GM19438 (cell line): ENCODE results near the gene TALDO1.
A peak's percentile ranks its signal among the peaks of the same experiment; 100 is the strongest.

Experiments
- ATAC-seq: cut with Tn5 transposase; IDR thresholded peaks from one replicate; pipeline ENCODE4 v1.9.1; 2021; ENCODE audit warnings: low read depth; ENCODE audit not compliant: unreplicated experiment

The TALDO1 gene

DNA sequence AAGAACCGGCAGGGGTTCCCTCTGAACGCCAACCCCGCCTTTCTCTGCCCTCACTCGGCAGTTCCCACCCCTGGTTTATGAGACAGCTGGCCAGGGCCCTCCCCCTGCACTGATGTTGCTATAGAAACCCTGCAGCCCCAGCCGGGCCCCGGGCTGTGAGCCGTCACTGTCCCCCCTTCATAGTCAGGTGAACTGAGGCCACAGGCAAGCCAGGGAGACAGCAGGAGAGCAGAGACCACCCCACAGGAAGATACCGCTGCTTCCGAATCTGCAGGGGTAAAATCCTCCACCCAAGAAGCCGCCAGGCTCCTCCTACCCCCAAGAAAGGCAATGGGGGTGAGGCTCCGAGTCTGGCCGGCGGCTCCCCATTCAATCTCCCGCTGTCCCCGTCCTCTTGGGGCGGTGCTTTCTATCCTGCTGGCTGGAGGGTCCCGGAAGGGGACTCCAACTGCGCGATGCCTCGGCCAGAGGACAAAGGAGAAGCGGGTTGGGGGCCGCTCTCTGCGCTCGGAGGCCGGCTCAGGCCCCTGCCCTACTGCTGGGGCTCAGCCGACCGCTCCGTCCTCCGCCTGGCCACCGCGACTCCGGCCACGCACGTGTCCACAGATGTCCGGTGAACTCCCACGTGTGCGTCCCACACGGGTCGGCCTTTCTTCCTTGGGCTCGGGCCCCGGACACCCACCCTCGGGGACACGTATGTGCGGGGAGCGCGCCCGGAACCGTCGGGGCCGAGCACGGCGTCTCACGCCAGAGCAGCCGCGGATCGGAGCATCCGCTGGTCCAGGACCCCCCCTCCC is 50.2 kb downstream of the TALDO1 start:
- peak; percentile 42 for ATAC-seq

DNA sequence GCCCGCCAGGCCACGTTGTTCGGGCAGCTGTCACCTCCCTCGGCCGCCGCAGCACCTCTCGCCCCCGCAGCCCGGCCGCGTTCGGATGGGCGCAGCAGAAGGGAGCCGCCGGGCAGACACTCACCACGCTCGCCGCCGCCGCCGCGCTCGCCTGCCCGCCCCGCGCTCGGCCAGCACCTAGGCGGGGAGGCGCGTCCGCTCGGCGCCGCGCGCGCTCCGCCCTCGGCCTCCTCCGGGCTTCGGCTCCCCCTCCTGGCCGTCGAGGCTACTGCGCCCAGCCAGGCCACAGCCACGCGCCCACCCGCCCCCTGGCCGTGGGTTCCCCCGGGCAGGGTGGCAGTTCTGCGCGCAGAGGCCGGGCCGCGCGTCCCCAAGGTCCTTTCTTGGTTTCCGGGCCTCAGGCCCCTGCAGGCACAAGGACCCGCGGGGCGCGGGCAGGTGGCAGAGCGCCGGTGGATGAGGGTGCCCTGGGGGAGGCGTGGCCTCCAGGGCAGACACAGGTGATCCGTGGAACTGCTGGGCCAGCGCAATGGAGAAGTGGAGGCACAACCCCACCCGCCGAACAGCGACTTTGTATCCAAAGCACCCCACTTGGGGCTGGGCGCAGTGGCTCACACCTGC is 50.9 kb downstream of the TALDO1 start, which contains the start of gene SLC25A22:
Gene SLC25A22 (minus strand): TSS at position 189 of the 621 bp plus-strand sequence. CDS start 3,275 bp downstream, outside the sequence.
- peak; percentile 50 for ATAC-seq

DNA sequence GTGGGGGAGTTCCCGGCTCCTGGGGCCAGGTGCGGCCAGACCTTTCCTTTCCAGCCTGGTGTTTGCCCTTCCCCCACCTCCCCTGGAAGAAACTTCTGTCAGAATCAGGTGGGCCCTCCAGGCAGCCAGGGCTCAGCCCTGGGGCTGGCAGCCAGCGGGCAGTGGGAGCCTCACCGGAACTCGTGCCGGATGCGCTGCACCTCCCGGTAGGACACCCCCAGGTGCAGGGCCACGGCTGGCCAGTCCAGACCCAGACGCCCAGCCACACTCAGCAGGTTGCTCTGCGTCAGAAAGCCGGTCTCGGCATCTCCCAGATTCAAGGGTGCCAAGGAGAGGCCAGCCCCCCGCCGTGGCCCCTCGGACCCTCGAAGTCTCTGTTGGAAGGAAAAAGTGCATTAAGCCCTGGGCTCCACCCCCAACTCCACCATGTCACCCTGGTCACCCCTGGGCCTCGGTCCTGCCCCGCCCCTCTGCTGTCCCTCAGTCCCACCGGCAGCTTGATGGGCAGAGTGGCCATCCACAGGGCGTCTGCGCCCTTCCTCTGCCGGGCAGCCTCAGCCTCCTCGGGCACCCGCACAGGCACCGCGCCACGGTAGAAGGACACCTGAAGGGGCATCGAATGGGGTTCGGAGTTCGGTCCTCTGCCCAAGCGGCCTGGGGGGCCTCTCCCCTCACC is 52.5 kb downstream of the TALDO1 start:
- ATAC-seq = no peak

DNA sequence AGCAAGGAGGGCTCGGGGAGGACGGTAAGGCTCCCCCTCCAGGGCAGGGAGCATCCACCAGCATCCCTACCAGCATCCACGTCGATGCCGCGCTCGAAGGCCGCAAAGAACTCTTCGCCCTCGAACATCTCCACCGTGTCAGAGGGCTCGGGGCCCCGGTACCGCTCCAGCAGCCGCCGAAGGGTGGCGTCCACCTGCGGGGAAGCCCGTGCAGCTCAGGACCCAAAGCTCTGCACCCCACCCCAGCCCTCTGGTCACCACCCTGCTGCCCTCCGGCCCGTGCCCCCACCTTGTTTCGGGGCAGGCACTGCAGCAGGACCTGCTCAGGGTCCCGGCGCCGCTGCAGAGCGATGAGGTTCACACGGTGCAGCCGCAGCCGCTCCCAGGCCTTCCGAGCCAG is 53.2 kb downstream of the TALDO1 start:
- ATAC-seq = no peak

DNA sequence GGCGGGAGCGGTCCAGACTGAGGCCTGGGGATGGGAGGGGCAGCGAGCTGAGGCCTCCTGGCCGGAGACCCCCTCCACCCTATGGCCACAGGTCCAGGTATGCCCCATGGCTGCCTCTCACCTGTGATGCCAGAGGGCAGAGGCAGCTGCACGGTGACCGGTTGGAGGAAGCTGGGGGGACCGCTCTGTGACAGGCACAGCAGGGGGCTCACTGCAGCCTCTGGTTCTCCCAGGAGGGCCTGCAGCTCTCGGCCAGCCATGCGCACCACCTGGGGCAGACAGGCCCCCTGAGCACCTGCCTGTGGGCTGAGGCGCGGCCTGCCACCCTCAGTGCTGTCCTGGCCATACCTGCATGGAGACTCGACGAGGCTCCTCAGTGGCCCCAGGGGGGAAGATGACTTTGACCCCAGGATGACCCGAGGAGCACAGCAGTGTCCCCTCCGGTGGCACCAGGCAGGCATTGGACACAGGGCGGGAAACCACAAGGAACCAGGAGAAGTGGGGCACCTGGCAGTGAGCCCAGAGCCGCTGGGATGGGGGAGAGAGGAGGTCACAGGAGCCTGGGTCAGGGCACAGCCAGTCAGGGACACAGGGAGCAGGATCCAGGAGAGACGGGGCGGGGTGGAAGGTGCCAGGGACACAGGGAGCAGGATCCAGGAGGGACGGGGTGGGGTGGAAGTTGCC is 54.0 kb downstream of the TALDO1 start:
- no peak for ATAC-seq

DNA sequence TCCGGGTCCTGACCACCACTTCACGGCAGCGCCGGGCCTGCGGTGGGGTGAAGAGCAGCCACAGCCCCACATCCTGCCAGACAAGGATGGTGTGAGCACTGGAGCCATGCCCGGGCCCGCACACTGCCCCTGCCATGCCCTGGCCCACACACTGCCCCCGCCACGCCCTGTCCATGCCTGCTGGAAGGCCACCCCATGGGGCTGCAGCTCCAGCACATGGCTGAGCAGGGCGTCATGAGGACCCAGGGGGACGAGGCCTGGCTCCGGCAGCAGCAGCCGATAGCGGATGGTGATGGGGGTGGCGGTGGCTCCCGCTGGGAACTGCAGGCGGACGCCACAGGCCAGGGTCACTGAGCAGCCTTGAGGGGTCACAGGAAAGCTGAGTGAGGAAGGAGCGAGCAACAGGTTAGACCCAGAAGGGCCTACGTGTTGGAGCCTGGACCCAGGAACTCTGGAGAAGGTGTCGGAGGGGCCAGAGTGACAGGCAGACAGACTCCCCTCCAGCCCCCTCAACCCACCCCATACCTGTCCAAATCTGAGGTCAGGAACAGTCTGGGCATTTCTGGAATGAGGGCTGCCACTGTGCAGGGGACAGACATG is 54.9 kb downstream of the TALDO1 start:
- no peak for ATAC-seq

DNA sequence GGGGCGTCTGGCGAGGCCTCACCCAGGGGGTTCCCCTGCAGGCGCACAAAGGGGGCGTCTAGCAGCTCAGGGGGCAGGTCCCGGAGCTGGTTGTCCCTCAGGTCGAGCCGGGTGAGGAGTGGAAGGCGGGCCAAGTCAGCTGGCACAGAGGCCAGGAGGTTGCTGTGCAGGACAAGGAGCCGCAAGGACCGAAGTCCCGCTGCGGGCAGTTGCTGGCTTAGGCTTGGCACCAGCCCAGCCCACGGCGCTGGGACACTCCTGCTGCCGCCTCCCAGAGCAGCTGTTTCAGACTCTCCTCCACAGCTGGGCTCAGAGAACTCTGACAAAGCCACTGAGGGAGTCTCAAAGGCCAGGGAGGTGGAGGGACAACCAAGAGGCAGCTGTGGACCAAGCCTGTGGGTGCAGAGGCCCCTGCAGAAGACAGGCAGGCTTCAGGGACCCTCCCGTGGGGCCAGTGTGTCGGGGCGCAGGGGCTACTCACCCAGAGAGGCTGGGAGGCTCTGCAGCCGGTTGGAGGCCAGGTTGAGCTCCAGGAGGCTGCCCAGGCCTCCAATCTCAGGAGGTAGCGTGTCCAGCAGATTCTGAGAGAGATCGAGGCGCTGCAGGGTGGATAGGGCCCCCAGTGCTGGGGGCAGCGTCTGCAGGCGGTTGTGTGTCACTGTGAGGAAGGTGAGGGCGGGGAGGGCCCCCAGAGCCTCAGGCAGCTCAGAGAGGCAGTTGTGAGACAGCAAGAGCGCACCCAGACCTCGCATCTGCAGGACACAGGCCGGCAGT is 55.6 kb downstream of the TALDO1 start:
- no peak for ATAC-seq

DNA sequence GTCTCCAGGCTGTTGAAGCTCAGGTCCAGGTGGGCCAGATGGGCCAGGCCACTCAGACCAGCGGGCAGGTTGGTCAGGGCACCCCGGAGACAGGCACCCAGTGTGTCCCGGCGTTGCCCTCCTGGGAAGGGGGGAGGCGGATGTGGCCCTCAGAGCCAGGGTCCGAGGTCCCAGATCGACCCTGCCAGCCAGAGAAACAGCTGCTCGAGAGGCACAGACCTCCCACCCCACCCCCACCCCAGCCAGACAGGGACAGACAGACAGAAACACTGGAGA is 56.1 kb downstream of the TALDO1 start:
- no peak for ATAC-seq

DNA sequence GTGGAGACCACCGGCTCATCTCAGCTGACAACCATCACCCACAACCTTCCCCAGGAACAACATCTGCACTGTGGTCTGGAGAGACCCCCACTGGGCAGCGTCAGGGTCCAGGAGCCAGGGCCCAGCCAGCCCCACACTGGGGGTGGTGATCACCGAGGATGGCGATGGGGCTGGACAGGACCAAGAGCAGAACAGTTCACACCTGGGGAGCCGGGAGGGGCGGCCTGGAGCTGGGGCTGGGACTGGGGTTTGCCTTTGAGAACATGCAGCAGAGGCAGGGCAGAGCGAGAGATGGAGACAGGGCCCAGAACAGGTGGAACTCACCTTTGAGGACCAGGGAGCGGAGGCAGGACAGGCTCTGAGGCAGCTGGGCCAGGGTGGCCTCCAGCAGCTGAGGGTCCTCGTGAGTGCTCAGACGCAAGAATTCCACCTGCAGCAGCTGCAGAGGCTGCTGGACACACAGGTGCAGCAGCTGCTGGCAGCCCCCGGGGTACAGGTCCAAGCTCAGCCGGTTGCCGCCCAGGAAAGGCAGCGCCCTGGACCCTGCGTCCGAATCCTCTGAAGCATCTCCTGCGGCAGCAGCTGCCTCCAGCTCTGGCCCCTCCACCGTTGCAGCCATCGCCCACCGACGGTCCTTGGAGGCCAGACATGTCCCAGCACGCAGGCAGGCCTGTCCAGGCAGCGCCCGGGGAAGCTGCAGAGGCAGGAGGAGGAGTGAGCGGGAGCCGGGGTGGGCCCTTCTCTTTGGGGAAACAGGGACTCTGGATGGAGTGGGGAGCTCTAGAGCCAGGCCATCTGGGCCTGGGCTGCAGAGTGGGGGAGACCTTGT is 56.7 kb downstream of the TALDO1 start:
- ATAC-seq = no peak

DNA sequence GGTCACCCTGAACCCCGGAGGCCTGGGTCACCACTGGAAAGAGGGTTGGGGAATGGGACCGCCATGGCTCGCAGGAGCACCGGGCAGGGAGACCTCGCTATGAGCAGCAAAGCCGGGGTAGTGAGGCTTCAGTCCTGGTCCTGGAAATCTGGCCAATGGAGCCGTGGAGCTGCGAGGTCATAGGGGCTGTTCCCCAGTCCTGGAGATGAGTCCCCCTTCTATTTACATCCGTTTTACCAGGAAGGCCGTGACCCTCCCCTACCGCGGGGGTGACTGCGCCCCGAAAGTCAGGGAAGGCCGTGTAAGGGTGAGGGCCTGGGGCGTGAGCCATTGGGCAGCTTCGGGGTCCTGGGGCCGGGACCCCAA is 57.3 kb downstream of the TALDO1 start:
- ATAC-seq = no peak

DNA sequence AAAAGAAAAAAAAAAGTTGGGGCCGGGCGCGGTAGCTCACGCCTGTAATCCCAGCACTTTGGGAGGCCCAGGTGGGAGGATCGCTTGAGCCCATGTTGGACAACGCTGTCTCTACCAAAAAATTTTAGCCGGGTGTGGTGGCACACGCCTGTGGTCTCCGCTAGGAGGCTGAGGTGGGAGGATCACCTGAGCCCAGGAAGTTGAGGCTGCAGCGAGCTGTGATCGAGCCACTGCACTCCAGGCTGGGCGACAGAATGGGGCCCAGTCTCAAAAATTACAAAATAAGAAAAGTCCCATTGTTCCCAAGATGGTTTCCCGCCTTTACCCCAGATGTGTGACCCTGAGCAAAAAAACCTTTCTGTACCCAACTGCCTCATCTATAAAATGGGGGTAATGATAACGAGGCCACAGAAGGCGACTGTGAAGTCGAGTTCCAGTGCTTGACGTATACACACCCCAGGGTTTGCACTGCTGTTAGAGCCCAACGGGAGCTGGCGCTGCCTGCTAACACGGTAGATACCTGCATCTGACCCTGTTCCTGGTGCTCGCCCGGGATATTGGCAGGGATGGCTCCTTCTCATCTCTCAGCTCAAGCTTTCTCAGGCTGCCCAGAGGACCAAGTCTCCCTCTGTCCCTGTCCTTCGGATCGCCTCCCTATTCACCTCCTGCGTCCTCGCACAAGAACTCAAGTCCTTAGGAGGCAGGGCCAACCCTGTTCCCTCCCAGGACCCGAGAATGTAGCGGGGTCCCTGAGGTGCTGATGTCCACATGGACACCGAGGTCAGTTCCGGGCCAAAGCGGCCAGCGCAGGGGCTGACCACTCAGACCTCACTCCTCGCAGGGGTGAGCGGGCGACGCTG is 61.4 kb downstream of the TALDO1 start:
- ATAC-seq = no peak

DNA sequence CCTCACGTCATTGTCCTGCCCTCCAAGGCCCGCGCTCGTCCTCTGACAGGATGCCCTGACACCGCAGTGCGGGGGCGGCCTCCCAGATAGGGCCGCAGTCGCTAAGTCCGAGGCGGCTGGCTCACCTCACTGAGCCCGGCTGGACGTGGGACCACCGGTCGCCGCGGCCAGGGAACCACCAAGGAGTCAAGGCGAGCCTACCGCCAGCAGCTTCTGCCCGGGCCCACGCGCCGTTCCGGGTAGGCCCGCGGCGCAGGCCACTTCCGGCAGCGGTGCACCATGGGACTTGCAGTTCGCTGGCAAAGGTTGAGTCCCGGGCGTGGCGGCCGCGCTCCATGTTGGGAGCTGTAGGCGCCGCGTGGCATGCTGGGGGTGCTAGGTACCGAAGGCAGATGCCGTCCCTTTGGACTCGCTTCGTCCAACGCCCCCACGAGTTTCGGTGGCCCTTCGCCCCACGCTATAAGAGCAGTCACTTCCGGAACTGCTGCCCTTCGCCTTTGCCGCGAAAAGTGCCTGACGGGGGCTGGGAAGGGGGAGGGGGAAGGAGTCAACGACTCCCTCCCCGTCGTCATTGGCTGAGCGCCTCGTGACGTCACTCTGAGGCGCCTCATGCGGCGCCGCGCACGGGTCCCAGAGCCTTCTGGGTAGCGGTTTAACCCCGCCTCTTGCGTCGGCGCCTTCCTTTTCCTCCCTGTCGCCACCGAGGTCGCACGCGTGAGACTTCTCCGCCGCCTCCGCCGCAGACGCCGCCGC is 62.2 kb downstream of the TALDO1 start, which contains the start of gene RPLP2:
Gene RPLP2 (plus strand): TSS at position 681 of the 753 bp plus-strand sequence. CDS start 268 bp downstream, outside the sequence.
- peak; percentile 61 for ATAC-seq

DNA sequence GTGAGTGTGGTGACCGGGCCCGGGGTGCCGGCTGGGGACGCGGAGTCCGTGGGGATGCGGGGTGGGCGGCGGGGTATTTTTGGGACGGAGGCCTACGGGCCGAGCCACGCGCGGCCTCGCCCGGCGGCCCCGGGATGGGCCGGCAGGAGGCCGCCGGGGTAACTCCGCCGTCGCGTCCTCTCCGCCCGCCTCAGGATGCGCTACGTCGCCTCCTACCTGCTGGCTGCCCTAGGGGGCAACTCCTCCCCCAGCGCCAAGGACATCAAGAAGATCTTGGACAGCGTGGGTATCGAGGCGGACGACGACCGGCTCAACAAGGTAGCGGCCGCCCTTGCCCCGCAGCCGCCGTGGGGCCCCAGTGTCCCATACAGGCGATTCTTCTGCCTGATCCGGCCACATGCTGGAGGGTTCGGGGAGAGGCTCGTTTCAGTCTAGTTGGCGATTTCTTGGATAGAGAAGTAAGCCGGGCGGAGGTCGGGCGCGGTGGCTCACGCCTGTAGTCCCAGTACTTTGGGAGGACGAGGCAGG is 62.8 kb downstream of the TALDO1 start:
- ATAC-seq = peak; percentile 6

DNA sequence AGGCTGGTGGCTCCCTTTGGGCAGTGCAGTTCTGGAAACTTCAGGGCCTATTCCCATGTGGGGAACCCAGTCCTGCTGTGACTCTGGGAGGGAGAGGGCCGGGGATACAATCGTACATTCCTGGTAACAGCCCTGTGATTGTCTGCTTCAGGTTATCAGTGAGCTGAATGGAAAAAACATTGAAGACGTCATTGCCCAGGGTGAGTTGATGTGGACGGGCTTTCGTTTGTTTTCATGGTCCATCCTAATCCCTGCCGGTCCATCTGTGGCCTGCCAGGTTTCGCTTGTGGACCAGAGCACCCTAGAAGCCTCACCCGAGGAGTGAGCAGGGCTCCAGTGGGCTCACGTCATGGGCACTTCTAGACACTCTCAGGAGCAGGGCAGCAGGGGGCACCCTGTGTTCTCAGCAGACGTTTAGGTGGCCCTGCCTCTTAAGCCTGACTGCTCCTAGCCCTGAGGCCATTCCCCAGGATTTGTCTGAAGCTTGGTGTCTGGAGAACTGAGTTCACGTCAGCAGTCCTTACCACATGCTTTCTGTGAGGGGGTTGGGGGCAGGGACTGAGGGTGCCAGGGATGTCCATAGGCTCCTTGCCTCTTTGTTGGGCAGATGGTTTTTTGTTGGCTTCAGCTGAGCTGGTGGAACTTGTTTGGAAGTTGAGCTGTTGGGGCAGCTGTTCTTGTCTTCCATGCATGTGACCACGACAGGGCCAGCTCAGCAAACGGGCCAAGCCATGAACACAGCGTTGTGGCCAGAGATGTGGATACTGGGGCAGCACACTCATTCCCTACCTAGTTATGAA is 64.4 kb downstream of the TALDO1 start:
- ATAC-seq = no peak

DNA sequence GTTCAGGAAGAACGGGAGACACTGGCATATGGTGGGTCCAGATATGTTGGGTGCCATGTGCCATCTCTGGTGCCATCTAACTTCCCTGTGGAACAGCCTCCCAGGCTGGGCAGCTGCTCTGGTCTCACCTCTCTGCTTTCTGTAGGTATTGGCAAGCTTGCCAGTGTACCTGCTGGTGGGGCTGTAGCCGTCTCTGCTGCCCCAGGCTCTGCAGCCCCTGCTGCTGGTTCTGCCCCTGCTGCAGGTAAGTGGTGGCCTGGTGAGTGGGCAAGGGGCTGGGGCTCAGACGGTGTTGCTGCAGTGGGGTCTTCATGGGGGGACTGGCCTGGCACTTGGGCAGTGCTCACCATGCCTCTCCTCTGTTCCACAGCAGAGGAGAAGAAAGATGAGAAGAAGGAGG is 65.1 kb downstream of the TALDO1 start:
- ATAC-seq = no peak

DNA sequence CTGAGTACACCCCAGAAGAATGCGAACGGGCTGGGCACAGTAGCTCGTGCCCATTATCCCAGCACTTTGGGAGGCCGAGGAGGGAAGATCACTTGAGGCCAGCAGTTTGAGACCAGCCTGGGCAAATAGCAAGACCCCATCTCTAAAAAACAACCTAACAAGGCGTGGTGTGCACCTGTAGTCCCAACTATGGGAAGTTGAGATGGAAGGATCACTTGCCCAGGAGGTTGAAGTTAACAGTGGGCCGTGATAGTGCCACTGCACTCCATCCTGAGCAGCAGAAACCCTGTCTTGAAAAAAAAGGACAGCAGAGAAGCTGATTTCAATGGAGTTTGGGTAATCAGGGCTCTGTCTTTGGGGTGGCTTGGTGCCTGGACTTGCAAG is 65.8 kb downstream of the TALDO1 start:
- no peak for ATAC-seq
